HG02571 (cell line): ENCODE results near the gene ASB13.

Experiments
- ATAC-seq: cut with Tn5 transposase; IDR thresholded peaks from one replicate; pipeline ENCODE4 v1.9.1; 2021; ENCODE audit warnings: mild to moderate bottlenecking, moderate library complexity; ENCODE audit not compliant: unreplicated experiment

The ASB13 gene

DNA sequence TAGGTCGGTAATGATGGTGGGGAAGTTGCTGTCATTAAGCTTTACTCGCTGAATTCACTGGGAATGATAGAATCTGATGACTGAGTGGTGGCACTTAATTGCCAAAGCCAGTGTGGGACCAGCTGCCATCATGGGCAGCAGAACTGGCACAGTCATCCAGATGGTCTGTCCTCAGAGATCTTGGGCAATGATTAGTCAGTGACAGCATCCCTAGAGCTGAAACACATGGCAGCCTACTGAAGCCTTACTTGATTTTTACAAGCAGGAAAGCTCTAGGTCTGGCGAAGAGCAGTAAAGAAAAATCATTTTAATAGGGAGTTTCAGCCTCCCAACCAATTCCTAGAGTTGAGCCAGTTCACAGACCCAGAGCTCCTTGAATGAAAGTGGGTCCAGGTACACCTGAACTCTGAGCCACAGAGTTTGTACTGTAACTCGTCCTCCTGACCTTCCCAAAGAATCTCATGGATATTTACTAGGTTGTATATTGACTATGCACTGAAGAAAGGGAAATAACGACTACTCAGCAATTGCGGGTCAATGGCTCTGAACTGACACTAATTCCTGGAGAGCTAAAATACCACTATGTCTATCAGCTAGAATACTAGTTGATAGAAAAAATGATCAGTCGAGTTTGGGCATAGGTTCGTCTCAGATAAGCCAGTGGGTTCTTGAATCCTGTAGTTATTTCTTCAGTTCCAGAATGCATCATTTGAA is 4.4 kb upstream of the ASB13 start:
- ATAC-seq = no peak

- no peak for ATAC-seq
Observed at GRCh38 chr10:5669604-5670003, 3.2 kb upstream of the ASB13 start.

DNA sequence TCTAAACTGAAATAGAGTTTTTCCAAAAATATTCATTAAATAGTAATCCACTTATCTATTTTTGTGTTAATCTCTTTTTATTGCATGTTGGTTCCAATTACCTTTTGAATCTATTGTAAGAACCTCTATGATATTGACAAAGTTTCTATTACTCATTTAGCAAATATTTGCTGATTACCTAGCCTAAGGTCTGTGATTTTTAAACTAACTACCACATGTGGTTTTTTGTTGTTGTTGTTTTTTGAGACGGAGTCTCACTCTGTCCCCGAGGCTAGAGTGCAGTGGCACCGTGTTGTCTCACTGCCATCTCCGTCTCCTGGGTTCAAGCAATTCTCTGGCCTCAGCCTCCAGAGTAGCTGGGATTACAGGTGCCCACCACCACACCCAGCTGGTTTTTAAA is 2.0 kb upstream of the ASB13 start:
- ATAC-seq = no peak

DNA sequence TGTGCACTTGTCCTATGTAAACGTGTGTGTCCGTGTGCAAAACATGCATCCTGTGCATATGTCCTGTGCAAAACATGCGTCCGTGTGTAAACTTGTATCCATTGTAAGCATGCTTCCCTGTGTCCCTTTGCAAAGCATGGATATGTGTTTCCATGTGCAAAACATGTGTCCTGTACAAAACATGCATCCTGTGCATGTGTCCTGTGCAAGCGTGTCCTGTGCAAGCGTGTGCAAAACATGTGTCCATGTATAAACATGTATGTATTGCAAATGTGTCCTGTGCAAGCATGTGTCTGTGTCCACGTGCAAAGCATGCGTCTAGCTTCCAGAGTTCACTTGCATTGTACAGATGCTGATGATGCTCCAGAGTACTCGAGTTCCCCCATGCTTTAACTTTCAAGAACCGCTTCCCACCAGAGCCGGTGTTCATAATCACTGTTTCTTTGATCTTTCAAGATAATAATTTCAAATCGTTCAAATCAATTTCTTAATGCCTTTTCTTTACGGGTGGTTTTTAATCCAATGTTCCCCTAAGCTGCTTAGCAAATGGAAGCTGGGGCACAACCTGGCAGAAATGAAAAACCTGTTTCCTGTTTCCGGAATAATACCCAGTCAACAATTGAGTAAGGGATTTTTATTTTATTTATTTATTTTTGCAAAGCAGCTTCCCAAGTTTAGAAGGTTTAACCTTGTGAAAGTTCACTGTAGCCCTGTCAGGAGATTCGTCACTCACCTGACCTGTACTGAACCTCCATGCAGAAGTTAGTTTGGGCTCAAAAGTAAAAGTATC is 641 bp upstream of the ASB13 start:
- ATAC-seq = no peak

DNA sequence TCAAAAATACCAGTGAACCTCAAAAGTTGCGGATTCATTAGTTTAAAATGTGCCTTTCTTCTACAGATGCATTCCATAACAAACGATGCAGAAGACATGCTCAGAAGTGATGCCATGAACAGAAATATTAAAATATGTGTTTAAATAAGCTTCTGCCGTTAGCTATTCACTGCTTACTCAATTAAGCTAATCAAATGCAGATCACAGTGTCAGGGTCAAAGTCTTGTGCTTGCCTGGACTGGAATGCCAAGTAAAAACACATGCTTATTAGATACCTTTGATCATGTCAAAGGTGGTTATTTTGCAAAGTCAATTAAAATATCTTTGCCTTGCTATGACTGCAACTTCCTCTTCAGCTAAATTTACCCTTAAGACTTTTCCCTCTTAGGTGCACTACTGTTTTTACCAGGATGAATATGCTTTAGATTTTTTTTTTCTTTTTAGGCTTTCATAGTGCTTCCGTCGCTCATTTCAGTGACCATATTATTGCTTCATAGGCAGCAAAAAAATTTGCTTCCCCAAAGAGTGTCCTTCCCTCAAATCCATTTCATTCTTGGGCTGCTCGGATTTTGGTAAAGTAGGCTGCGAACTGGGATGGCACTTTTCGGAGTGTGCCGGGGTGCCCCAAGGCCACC is 905 bp downstream of the ASB13 start:
- ATAC-seq = no peak

- ATAC-seq = no peak
Observed at GRCh38 chr10:5663692-5664427, 2.5 kb downstream of the ASB13 start.

DNA sequence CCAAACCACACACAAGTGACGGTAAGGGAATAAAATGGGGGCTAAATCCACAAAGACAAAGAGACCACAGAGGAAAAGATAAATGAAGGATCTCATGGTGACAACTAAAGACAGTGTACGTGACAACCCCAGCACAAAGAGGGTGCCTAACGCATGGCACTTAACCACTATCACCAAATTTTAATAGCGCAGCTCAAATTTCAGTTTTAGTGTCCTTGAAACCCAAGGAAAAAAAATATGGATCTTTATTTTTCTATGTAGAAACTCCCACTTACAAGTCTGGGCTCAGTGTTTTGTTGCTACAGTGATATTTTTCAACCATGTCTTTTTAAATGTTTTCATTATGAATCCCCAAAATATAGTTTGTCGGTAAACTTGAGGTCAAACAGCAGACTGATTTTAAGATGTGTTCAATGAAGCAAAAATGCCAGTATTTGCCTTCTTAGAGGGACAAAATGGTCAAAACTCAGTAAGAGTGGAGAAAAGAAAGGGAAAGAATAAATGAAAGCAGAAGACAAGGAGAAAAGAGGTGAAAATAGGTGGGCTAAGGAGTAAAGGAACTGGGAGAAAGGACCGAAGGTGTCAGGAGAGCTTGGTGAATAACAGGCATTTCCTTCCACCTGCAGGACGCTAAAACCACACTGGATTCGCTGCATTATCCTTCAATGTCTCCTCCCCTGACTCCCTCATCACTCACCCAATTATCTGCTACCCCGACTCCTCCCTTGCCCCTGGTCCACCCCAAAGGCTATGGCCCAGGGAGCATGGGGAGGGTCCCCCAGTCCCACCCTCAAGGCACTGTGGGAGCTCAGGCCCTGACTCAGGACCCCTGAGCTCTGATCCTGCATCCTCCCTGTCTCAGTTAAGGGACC is 3.5 kb downstream of the ASB13 start:
- no peak for ATAC-seq

GRCh38 chr10:5661043-5661442 is 5.4 kb downstream of the ASB13 start:
- no peak for ATAC-seq

DNA sequence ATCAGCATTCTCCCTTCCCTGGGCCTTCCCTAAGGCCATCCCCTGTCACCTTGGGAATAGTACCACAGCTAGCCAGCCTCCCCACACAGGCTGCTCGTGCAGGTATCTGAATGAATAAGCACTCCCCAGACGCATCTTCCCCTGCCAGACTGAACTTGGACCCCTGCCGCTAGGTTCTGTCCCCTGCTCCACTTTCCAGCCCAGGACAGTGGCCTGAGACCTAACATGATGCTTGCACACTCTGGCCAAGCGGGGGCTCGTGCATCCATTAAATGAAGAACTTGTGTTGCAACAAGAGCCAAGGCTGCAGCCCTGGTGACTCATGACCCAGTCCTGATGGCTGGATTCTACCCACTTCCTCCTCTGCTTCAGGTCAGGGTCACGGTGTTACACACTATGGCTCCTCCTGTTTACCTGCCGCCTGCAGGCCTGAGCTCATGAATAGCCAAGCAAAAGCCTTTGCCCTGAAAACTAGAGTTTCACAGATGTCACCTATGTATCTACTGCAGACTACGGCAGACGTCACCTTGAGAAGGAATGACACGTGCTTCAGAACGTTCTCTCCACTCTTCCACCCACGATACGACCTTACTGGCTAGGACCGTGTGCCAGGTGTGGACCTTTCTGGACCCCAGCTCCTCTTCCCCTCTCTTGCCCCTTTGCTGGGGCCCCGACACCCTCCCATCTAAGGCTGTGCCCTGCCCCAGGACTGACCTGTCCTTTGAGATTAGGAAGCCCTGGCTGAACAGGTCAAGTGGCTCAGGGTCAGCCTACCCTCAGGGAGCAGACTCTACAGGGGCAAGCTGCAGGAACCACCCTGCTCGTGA is 6.5 kb downstream of the ASB13 start:
- no peak for ATAC-seq

DNA sequence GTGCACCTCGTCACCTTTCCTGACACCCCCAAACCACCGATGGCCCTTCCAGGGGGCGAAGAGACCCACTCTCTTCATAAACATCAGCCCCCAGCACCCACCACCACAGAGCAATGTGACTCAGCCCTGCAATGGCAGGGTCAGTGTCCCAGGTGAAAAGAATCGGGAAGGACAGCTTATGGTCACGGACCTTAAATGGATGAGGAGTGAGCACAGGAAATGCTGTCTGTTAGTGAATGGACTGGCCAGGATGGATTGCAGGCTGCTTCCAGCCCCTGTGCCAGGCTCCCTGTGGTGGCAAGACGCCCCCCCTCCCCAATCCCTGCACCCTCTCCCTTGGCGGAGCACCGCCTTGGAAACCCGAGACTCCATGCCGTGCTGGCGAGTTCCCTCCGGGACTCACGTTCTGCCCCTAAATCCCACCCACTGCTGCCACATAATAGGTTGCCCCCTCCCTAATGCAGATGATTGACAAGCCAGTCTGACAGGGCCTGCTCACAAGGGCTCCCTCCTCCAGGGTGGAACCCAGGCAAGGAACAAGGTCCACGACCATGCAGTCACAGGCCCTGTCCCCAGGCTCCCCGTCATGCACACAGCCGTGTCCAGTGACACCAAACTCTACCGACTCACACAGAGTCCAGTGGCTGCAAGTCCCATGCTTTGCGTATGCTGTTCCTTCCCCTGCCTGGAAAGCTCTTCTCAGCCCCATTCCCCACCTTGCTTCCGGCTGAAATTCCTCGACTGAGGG is 7.3 kb downstream of the ASB13 start:
- no peak for ATAC-seq

- ATAC-seq = no peak
Observed at GRCh38 chr10:5656737-5657579, 9.4 kb downstream of the ASB13 start.

- no peak for ATAC-seq
Observed at GRCh38 chr10:5655121-5655520, 11.3 kb downstream of the ASB13 start.

- ATAC-seq = no peak
Observed at GRCh38 chr10:5654218-5654755, 12.1 kb downstream of the ASB13 start.

GRCh38 chr10:5652746-5653145 is 13.6 kb downstream of the ASB13 start:
- no peak for ATAC-seq

- ATAC-seq = no peak
Observed at GRCh38 chr10:5651388-5651764, 15.0 kb downstream of the ASB13 start.

- no peak for ATAC-seq
Observed at GRCh38 chr10:5650664-5651387, 15.6 kb downstream of the ASB13 start.

DNA sequence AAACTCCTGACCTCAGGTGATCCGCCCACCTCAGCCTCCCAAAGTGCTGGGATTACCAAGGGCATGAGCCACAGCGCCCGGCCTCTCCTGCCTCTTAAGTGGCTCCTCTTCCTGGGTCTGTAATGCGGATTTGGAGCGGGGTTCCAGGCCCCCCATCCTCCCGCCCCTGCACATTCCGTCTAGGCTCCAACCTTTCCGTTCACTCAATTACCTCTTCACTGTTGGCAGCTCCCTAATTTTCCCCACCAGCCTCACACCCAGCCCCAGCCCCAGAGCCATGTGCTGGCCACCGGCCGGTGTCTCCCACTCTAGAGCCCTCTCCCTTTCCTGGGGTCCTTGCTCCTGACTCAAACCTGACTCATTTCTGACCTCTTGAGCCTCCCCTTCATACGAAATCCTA is 16.6 kb downstream of the ASB13 start:
- no peak for ATAC-seq
